Renal cortex interstitium (tissue), 11 donors: ENCODE measurements around the gene UCP1. TPM values are rescaled to one million over a fixed set of nuclear protein-coding genes. Genes with fewer than 3 reads are reported as not detected.
"Not testable (repeated sequence)": the region's sequence is repeated elsewhere in the genome, so short reads cannot be mapped to it uniquely, and the experiment has no call there.

Experiments
- DNase-seq, 11 donors: peaks; one replicate each; pipeline ENCODE4 v3.0.0-alpha.2; 2013; ENCODE audit warnings: low read depth in 9 of 11, low spot score in 4 of 11; ENCODE audit errors: extremely low read depth in 1 of 11
- polyA plus RNA-seq, 3 donors: library from polyadenylated mRNA; unstranded; fragments of 120-200 nt; gene quantifications; one replicate each; pipeline ENCODE4 v1.2.1, GENCODE V29; 2013; ENCODE audit not compliant: insufficient read length in 3 of 3

Gene UCP1
- polyA plus RNA-seq, 3 donors, result 0.12 to 0.14 TPM; not detected in 1

GRCh38 chr4:140557831-140558435 lies 10.8 kb downstream of the UCP1 start:
- DNase-seq, result no peak

DNA sequence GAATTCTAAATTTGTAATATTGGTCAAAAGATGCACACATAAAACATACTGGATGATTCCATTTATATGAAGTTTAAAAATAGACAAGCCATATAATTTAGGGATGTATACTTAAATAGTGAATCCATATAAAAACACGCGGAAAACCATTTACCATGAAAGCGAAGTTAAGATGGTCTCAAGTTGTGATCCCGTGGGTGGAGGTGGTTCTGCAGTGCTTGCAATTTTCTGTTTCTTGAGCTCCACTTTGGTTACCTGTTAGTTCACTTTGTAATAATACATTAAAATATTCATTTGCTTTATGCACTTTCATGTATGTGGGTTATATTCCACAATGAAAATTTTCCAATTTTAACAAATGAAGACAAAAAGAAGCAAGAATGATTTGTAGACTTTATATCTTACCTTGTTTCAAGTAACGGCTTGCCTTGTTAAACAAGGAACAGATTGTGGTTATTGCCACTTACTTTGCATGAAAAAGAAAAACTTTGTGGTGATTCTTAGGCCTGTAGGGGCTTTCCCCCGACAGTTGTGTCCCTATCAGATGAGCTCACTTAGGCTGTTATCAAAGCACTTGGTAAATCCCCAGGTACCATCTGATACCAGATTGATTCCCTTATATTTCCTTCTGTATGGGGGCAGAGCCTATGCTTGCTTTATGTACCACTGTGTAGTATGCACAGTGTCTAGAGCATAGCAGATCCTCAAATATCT lies 12.2 kb downstream of the UCP1 start:
- DNase-seq, result no peak

DNA sequence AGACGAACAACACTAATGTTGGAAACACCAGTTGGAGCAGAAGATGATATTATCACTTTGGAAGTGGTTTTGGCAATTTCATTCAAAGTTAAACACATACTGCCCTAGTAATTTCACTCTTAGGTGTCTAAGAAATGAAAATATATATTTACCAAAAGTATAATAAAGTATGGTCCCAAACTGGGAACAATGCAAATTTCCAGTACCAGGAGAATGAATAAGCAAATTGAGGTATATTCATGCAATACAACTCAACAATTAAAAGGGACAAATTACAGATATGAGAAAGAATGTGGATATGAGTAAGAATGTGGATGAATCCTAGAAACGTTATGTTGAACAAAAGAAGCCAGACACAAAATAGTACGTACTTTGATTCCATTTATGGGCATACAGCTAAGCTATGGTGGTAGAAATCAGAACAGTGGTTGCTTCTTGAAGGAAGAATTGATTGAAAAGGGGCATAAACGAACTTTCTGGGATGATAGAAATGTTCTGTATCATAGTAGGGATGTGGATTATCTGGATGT lies 34.7 kb downstream of the UCP1 start:
- no peak for DNase-seq

DNA sequence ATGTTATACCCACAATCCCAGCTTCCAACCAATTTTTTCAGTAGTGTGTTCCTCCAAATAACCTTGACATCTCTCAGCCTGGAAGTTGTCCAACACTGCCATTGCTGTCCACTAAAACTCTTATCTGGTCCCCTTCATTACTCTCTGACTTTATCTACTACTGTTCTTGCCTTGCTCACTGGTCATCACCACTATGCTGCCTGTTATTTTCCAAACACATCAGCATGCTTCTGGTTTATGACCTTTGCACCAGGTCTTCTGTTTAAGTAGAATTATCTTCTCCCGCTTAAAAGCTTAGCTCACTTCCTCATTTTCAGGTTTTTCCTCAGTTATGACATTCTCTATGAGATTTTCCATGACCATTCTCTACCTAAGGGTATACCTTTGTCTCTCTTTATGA lies 39.3 kb downstream of the UCP1 start:
- peak in 1 of 11 donors; percentile 1 for DNase-seq

GRCh38 chr4:140523857-140524742 lies 44.7 kb downstream of the UCP1 start, which contains the start of gene ELMOD2:
Gene ELMOD2 (plus strand): TSS chr4:140524168. CDS start chr4:140525429, 1,261 bp downstream.
- peak; percentile 86 to 97 (median 95) for DNase-seq

DNA sequence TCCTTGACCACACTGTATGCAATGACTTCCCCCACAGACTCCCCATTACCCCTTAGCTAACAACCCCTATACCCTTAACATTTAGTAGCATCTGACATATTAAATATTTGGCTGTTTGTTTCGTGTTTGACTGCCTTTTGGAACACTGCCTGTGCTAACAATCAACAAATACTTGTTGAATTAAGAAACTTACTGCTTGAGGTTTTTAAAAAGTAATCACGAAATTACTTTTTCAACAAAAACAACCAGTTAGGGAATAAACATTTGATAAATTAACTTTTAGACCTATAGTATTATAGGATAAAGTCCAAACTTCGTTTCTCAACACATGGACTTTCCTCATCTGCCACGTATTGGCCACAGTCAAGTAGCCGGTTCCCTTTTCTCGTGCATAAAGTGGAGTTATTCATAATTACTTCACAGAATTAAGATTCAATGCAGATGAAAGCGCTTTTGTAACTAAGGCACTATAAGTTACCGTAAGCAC lies 45.3 kb downstream of the UCP1 start:
- peak in 2 of 11 donors; percentile 1 to 11 for DNase-seq

DNA sequence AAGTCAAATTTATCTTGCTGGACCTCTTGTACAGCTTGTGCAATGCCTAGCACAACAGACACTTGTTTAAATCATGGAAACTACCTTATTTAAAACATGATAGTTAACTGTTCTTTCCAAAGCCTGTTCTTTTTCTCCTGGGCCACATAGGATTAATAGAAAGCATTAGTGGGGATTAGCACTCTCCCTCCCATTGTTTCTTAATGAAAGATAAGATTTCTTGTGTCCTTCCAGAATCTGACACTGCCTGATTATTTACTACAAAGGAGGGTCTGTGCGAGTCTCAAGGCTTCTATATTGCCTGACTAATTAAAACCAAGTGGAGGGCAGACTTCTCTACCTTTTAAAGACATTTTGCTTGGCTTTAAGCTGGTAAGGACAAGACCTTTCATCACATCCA lies 53.3 kb downstream of the UCP1 start:
- no peak for DNase-seq

DNA sequence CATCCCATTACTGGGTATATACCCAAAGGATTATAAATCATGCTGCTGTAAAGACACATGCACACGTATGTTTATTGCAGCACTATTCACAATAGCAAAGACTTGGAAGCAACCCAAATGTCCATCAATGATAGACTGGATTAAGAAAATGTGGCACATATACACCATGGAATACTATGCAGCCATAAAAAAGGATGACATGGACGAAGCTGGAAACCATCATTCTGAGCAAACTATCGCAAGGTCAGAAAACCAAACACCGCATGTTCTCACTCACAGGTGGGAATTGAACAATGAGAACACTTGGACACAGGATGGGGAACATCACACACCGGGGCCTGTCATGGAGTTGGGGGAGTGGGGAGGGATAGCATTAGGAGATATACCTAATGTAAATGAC lies 55.0 kb downstream of the UCP1 start:
- not testable (repeated sequence) for DNase-seq

Other genes with a start within 250 kb of the UCP1 start
- gene SCOC, start 195.3 kb downstream of the UCP1 start, polyA plus RNA-seq, result 100 to 1,000 TPM; 127 to 157 (median 139) TPM
- gene CLGN, start 141.3 kb downstream of the UCP1 start, polyA plus RNA-seq, result 1 to 10 TPM; 3.5 to 5.4 (median 3.6) TPM
- gene MGAT4D, start 70.7 kb downstream of the UCP1 start, polyA plus RNA-seq, result not detected
- gene ELMOD2, start 44.8 kb downstream of the UCP1 start, polyA plus RNA-seq, result 10 to 100 TPM; 41.0 to 47.3 (median 43.9) TPM
- gene TBC1D9, start 187.4 kb upstream of the UCP1 start, polyA plus RNA-seq, result 10 to 100 TPM; 55.7 to 68.9 (median 56.9) TPM